ENCODE measurements around the gene EQTN.
"Not testable (repeated sequence)": the region's sequence is repeated elsewhere in the genome, so short reads cannot be mapped to it uniquely, and the experiment has no call there.

The EQTN gene

GRCh38 chr9:27273186-27273585 lies 23.8 kb downstream of the EQTN start:
- 77 to 82% methylated on average over 1 of the region's 1 CpG for WGBS, 2 experiments

DNA sequence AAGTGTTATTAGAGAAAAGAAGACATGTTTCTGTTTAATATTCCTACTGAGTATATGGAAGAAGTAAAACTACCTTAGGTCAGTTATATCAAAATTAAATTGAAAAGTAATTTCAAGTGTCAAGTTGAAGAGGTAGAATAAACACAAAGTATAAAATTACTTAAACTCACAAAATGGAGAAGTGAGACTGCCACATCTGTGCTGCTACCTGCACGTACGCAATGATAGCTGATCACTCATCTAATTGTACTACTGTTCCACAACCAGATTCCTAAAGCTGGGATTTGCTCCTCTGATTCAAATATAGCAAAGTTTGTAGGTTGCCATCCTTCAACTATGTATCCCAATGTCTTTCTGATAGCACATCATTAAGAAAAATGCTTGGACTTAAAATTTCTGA lies 24.8 kb downstream of the EQTN start:
- Histone ChIP-seq H3K4me3 (ENCODE audit: insufficient read depth, low read depth, low read length) (no peak overlapping the region), H3K9me3 (ENCODE audit: control insufficient read depth, low read length) (no peaks in the 10 kb centered on the region), H3K4me1 (ENCODE audit: control insufficient read depth, insufficient read depth, low read length) (no peaks in the 10 kb centered on the region), H3K27ac (ENCODE audit: insufficient read depth, low read depth, low read length, poor library complexity, severe bottlenecking) (no peak overlapping the region), H3K36me3 (ENCODE audit: control insufficient read depth, insufficient read depth, low read length) (no peaks in the 10 kb centered on the region), H3K27me3 (ENCODE audit: control insufficient read depth, insufficient read depth, low read length, poor library complexity, severe bottlenecking) (no peaks in the 10 kb centered on the region)
- WGBS, 2 experiments = 90 to 97% methylated on average over 2 of the region's 2 CpGs

More at GRCh38 chr9:27273186-27273585, 23.8 kb downstream of the EQTN start:
- no peak overlapping the region for H3K27ac ChIP-seq (ENCODE audit: insufficient read depth, low read depth, low read length, poor library complexity, severe bottlenecking)
- H3K9me3 ChIP-seq (ENCODE audit: control insufficient read depth, low read length) = no peaks in the 10 kb centered on the region
- H3K27me3 ChIP-seq (ENCODE audit: control insufficient read depth, insufficient read depth, low read length, poor library complexity, severe bottlenecking) = no peaks in the 10 kb centered on the region
- H3K36me3 ChIP-seq (ENCODE audit: control insufficient read depth, insufficient read depth, low read length) = no peaks in the 10 kb centered on the region
- H3K4me1 ChIP-seq (ENCODE audit: control insufficient read depth, insufficient read depth, low read length) = no peaks in the 10 kb centered on the region
- H3K4me3 ChIP-seq (ENCODE audit: insufficient read depth, low read depth, low read length) = no peak overlapping the region

DNA sequence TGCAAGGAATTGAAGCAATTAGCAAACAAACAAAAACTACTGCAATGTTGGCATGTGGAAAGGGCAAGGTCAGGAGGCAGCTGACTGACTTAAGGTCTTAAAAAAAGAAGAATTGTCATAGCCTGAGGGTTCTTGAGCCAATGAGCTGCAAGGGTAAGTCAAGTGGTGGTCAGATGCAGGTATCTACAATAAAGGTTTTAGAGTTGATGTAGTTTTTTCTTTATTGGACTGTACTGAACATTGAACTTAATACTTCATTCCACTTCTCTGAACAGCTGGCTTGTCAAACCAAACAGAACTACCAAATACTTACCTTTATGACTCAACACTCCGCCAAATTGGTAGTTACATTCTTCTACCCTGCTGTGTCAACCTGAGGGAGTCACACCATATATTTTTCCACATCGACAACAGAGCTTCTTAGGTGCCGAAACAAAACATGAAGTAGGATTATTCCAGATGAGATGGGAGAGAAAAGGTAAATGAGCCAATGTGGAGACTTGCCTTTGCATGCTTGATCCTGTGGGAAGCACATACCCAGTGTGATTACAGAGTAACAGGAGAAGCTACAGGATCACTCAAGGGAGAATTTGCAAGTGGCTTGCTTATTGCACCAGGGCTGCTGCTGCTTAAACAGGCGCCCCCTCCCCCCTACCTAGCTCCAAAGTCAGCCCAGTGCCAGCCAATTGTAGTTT lies 35.3 kb downstream of the EQTN start:
- no peaks in the 10 kb centered on the region for H3K36me3 ChIP-seq (ENCODE audit: control insufficient read depth, insufficient read depth, low read length)

DNA sequence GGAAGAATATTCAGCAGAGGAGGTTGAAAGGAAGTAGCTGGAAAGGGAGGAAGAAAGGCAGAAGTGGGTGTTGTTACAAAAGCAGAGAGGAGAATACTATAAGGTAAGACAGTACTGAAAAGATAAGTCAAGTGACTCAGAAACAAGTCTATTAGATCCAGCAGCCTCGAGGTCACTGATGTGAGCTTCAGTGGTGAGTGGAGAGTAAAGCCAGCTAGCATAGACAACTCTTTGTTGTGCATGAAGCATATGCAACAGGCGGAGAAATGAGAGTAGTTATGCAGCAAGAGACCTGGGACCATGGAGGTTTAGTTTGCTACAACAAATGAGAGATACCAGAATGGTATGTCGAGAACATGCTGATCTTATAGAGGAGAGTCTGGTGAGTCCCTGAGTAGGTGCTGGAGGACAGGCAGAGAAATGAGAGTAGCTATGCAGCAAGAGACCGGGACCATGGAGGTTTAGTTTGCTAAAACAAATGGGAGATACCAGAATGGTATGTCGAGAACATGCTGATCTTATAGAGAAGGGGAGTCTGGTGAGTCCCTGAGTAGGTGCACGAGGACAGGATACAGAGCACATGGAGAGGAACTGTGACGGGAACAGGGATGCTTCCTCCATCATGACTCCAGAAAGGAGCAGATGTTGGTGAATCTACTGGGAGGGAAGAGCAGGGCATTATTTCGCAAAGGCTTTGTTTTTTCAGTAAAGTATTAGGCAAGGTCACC lies 36.0 kb downstream of the EQTN start:
- H3K36me3 ChIP-seq (ENCODE audit: control insufficient read depth, insufficient read depth, low read length) = no peaks in the 10 kb centered on the region
- WGBS, 2 experiments = 92 to 93% methylated on average over 8 of the region's 8 CpGs
- H3K4me1 ChIP-seq (ENCODE audit: control insufficient read depth, insufficient read depth, low read length) = no peaks in the 10 kb centered on the region
- no peak overlapping the region for H3K27ac ChIP-seq (ENCODE audit: insufficient read depth, low read depth, low read length, poor library complexity, severe bottlenecking)
- no peak overlapping the region for H3K4me3 ChIP-seq (ENCODE audit: insufficient read depth, low read depth, low read length)
- no peaks in the 10 kb centered on the region for H3K9me3 ChIP-seq (ENCODE audit: control insufficient read depth, low read length)
- no peaks in the 10 kb centered on the region for H3K27me3 ChIP-seq (ENCODE audit: control insufficient read depth, insufficient read depth, low read length, poor library complexity, severe bottlenecking)

More for the DNA sequence above, 35.3 kb downstream of the EQTN start:
- Histone ChIP-seq H3K9me3 (ENCODE audit: control insufficient read depth, low read length) (no peaks in the 10 kb centered on the region), H3K27ac (ENCODE audit: insufficient read depth, low read depth, low read length, poor library complexity, severe bottlenecking) (no peak overlapping the region), H3K4me1 (ENCODE audit: control insufficient read depth, insufficient read depth, low read length) (no peaks in the 10 kb centered on the region), H3K27me3 (ENCODE audit: control insufficient read depth, insufficient read depth, low read length, poor library complexity, severe bottlenecking) (no peaks in the 10 kb centered on the region), H3K4me3 (ENCODE audit: insufficient read depth, low read depth, low read length) (no peak overlapping the region)
- WGBS, 2 experiments = 66 to 80% methylated on average over 3 to 4 of the region's 4 CpGs

- H3K27ac ChIP-seq (ENCODE audit: insufficient read depth, low read depth, low read length, poor library complexity, severe bottlenecking) = no peak overlapping the region
- H3K36me3 ChIP-seq (ENCODE audit: control insufficient read depth, insufficient read depth, low read length) = no peaks in the 10 kb centered on the region
- no peaks in the 10 kb centered on the region for H3K4me1 ChIP-seq (ENCODE audit: control insufficient read depth, insufficient read depth, low read length)
- 90 to 94% methylated on average over 6 to 7 of the region's 7 CpGs for WGBS, 2 experiments
- no peak overlapping the region for H3K4me3 ChIP-seq (ENCODE audit: insufficient read depth, low read depth, low read length)
- no peaks in the 10 kb centered on the region for H3K9me3 ChIP-seq (ENCODE audit: control insufficient read depth, low read length)
- H3K27me3 ChIP-seq (ENCODE audit: control insufficient read depth, insufficient read depth, low read length, poor library complexity, severe bottlenecking) = no peaks in the 10 kb centered on the region
Measured at GRCh38 chr9:27258662-27259061, 38.3 kb downstream of the EQTN start.

DNA sequence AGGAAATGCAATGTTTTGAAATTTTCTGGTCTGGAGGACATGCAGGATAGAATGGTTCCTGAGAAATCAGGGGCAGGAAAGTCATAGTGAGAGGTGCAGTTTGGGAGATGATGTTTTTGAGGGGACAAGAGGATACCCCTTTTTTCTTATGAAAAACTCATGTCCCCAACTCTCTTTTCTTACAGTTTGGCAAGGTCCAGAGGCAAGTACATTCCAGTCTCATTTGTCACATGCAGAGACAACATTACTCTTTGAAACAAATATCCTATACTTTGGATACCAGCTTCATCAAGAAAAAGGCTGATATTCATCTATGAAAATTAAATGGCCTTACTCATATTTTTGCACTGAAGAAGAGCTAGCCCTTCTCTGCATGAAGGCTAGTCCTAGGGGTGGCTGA lies 48.2 kb downstream of the EQTN start:
- Histone ChIP-seq H3K4me1 (ENCODE audit: control insufficient read depth, insufficient read depth, low read length) (no peaks in the 10 kb centered on the region), H3K27ac (ENCODE audit: insufficient read depth, low read depth, low read length, poor library complexity, severe bottlenecking) (no peak overlapping the region), H3K36me3 (ENCODE audit: control insufficient read depth, insufficient read depth, low read length) (no peaks in the 10 kb centered on the region), H3K27me3 (ENCODE audit: control insufficient read depth, insufficient read depth, low read length, poor library complexity, severe bottlenecking) (no peaks in the 10 kb centered on the region), H3K9me3 (ENCODE audit: control insufficient read depth, low read length) (no peaks in the 10 kb centered on the region), H3K4me3 (ENCODE audit: insufficient read depth, low read depth, low read length) (no peak overlapping the region)

DNA sequence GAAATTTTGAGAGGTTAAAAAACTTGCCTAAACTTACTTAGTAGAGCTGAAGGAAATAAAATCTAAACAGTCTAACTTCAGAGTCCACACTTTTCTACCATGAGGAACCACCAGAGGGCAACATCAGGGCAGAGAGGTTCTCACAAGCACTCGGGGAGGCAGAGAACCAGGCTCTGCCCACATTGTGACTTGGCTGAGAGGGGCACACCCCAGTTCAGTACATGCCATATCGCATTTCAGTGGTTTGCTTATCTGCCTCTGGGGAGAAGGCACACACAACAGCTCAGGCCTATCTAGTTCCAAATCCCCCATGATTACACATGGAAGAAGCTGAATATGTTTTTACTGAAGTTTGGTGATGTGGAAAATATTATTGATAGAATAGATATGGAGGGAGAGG lies 49.2 kb downstream of the EQTN start:
- Histone ChIP-seq H3K27ac (ENCODE audit: insufficient read depth, low read depth, low read length, poor library complexity, severe bottlenecking) (no peak overlapping the region), H3K4me1 (ENCODE audit: control insufficient read depth, insufficient read depth, low read length) (no peaks in the 10 kb centered on the region), H3K9me3 (ENCODE audit: control insufficient read depth, low read length) (no peaks in the 10 kb centered on the region), H3K4me3 (ENCODE audit: insufficient read depth, low read depth, low read length) (no peak overlapping the region), H3K36me3 (ENCODE audit: control insufficient read depth, insufficient read depth, low read length) (no peaks in the 10 kb centered on the region), H3K27me3 (ENCODE audit: control insufficient read depth, insufficient read depth, low read length, poor library complexity, severe bottlenecking) (no peaks in the 10 kb centered on the region)
- 18 to 27% methylated on average over 2 of the region's 2 CpGs for WGBS, 2 experiments

DNA sequence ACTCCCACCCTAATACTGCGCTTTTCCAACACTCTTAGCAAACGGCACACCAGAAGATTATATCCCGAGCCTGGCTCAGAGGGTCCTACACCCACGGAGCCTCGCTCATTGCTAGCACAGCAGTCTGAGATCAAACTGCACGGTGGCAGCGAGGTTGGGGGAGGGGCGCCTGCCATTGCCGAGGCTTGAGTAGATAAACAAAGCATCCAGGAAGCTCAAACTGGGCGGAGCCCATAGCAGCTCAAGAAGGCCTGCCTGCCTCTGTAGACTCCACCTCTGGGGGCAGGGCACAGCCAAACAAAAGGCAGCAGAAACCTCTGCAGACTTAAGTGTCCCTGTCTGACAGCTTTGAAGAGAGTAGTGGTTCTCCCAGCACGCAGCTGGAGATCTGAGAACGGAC lies 57.3 kb downstream of the EQTN start:
- H3K27me3 ChIP-seq (ENCODE audit: control insufficient read depth, insufficient read depth, low read length, poor library complexity, severe bottlenecking); H3K4me3 ChIP-seq (ENCODE audit: insufficient read depth, low read depth, low read length); H3K27ac ChIP-seq (ENCODE audit: insufficient read depth, low read depth, low read length, poor library complexity, severe bottlenecking); H3K9me3 ChIP-seq (ENCODE audit: control insufficient read depth, low read length); H3K4me1 ChIP-seq (ENCODE audit: control insufficient read depth, insufficient read depth, low read length); H3K36me3 ChIP-seq (ENCODE audit: control insufficient read depth, insufficient read depth, low read length): not testable (repeated sequence)
- WGBS, 2 experiments = 82% methylated on average over 12 of the region's 12 CpGs
